ENCODE data around the gene NR1D2. TPM values are rescaled to one million over a fixed set of nuclear protein-coding genes. Genes with fewer than 3 reads are reported as not detected.
A peak's percentile ranks its signal among the peaks of the same experiment; 100 is the strongest.

NR1D2 gene
- total RNA-seq, 1 experiment from 2014 or later, result 24.0 TPM

- Histone ChIP-seq H2BK120ac (ENCODE audit: low read depth, low read length, poor library complexity, severe bottlenecking) (no peak overlapping the region), H3K27ac (ENCODE audit: insufficient read length, low read depth, low read length) (no peak overlapping the region), H3T11ph (ENCODE audit: low read length) (no peak overlapping the region), H3K4ac (ENCODE audit: low read depth, low read length) (no peak overlapping the region), H4K5ac (ENCODE audit: insufficient read length, low read depth, low read length) (no peak overlapping the region), H3K4me2 (ENCODE audit: insufficient read depth, insufficient read length, low read length) (no peak overlapping the region), H2BK5ac (ENCODE audit: insufficient read length, low read length) (no peak overlapping the region), H2BK15ac (ENCODE audit: low read depth, low read length) (no peak overlapping the region), H2AK5ac (ENCODE audit: insufficient read length, low read length) (no peak overlapping the region), H4K20me1 (ENCODE audit: control insufficient read depth, insufficient read depth, insufficient read length) (no peaks in the 10 kb centered on the region), H3K18ac (ENCODE audit: insufficient read length, low read depth, low read length) (no peak overlapping the region), H4K91ac (ENCODE audit: insufficient read length, low read depth, low read length) (no peak overlapping the region), H3K4me1 (ENCODE audit: insufficient read depth, low read length) (no peaks in the 10 kb centered on the region), H2BK12ac (ENCODE audit: insufficient read length, low read depth, low read length) (no peak overlapping the region), H4K8ac (replicated peaks; ENCODE audit: insufficient read length, low read depth, low read length) (no peak overlapping the region), H3K27me3 (ENCODE audit: insufficient read depth, low read length) (no peaks in the 10 kb centered on the region), H2AFZ (ENCODE audit: low read length) (no peak overlapping the region), H3K9me3 (ENCODE audit: control insufficient read depth, low read depth, low read length) (no peaks in the 10 kb centered on the region), H3K23ac (ENCODE audit: insufficient read length, low read depth, low read length) (no peak overlapping the region), H3K14ac (ENCODE audit: insufficient read depth, low read length) (no peak overlapping the region; the same call in 1 of the 2 replicates), H3K79me1 (ENCODE audit: insufficient read depth, low read depth, low read length, poor library complexity, severe bottlenecking) (no peaks in the 10 kb centered on the region), H3K79me2 (ENCODE audit: insufficient read depth, low read length) (no peaks in the 10 kb centered on the region), H3K56ac (ENCODE audit: insufficient read length, low read depth, low read length) (no peak overlapping the region), H3K23me2 (ENCODE audit: insufficient read length, low read depth, low read length, poor library complexity, severe bottlenecking) (no peaks in the 10 kb centered on the region), H2BK20ac (ENCODE audit: low read depth, low read length, poor library complexity, severe bottlenecking) (no peak overlapping the region), H3K9ac (ENCODE audit: extremely low read depth, insufficient read length, low read length) (no peak overlapping the region)
- no peak overlapping the region for H3K4me3 Mint-ChIP-seq
- H3K9me3 Mint-ChIP-seq, result no peaks in the 10 kb centered on the region
- DNase-seq, result no peak
- no peaks in the 10 kb centered on the region for H3K36me3 Mint-ChIP-seq (ENCODE audit: insufficient read depth in 1 of 3, low read depth in 3 of 3)
- no peaks in the 10 kb centered on the region for H3K27me3 Mint-ChIP-seq (ENCODE audit: low read depth)
- TF ChIP-seq, protein P1, sequence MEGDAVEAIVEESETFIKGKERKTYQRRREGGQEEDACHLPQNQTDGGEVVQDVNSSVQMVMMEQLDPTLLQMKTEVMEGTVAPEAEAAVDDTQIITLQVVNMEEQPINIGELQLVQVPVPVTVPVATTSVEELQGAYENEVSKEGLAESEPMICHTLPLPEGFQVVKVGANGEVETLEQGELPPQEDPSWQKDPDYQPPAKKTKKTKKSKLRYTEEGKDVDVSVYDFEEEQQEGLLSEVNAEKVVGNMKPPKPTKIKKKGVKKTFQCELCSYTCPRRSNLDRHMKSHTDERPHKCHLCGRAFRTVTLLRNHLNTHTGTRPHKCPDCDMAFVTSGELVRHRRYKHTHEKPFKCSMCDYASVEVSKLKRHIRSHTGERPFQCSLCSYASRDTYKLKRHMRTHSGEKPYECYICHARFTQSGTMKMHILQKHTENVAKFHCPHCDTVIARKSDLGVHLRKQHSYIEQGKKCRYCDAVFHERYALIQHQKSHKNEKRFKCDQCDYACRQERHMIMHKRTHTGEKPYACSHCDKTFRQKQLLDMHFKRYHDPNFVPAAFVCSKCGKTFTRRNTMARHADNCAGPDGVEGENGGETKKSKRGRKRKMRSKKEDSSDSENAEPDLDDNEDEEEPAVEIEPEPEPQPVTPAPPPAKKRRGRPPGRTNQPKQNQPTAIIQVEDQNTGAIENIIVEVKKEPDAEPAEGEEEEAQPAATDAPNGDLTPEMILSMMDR (conservative IDR thresholded peaks at IDR 0.05), result no peak
- H3K27ac Mint-ChIP-seq, result peak overlapping the region in 2 of 3 experiments; percentile 78 to 90; a peak in 2 of 7 replicates
- H3K4me1 Mint-ChIP-seq, result no peaks in the 10 kb centered on the region
- WGBS (ENCODE audit: extremely low coverage, insufficient read length, low lambda C conversion rate), result no CpG with 5 or more reads among the region's 26 CpGs
Measured at GRCh38 chr3:24018784-24019570, 73.9 kb downstream of the NR1D2 start.
